ENCODE results near the gene ZNF540.
A peak's percentile ranks its signal among the peaks of the same experiment; 100 is the strongest.

The ZNF540 gene

DNA sequence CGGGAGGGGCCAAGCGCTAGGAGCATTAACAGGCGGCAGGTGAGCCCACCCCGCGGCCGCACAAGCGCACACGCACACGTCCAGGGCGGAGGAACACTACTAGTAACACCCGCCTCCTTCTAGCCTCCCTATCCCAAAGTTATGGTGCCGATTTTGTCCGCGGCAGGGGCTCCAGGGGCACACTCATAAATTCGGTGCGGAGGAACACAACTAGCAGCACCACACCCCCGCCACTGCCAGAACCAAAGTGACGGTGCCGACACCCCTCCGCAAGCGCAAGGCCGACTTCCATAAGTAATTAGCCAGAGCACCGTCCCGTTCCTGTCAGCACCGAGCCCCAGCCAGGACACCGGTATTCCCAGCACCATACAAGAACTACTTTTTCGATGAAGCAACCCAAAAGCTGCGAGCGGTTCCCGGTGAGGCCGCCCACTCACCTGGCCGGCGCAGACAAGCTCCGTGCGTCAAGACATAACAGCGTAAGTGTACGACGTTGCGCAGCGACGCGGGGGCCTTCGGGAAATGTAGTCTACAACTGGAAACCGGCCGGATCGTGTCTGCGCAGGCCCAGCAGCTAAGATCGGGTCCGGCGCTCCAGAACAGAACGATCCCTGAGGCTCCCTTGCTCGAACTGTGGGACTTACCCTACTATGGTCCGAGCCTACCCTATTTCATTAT, at the start of gene ZNF540, which contains the start of gene ZNF571:
Gene ZNF540 (plus strand): TSS at position 573 of the 678 bp plus-strand sequence. CDS start 3,572 bp downstream, outside the sequence.
Gene ZNF571 (minus strand): TSS at position 489 of the 678 bp plus-strand sequence. CDS start 8,116 bp downstream, outside the sequence.
- TF ChIP-seq, protein P1, sequence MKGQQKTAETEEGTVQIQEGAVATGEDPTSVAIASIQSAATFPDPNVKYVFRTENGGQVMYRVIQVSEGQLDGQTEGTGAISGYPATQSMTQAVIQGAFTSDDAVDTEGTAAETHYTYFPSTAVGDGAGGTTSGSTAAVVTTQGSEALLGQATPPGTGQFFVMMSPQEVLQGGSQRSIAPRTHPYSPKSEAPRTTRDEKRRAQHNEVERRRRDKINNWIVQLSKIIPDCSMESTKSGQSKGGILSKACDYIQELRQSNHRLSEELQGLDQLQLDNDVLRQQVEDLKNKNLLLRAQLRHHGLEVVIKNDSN (IDR thresholded peaks at IDR 0.05) = 0 out of 2 replicates have a peak, but pooled peaks have one; percentile 3
- TF ChIP-seq MAX (IDR thresholded peaks at IDR 0.05) (no peak; the same call in 1 of the 2 replicates), TAF1 (IDR thresholded peaks at IDR 0.05; ENCODE audit: low read depth) (peak; percentile 49; the same call in 1 of the 2 replicates), YY1 (IDR thresholded peaks at IDR 0.05; ENCODE audit: low read depth) (peak; percentile 65), TEAD4 (IDR thresholded peaks at IDR 0.05) (0 out of 2 replicates have a peak, but pooled peaks have one; percentile 4), EP300 (IDR thresholded peaks at IDR 0.05; ENCODE audit: borderline replicate concordance) (no peak), ZBTB7A (IDR thresholded peaks at IDR 0.05; ENCODE audit: low read depth) (no peak), FOXM1 (IDR thresholded peaks at IDR 0.05; ENCODE audit: borderline replicate concordance, low read depth) (no peak), REST (IDR thresholded peaks at IDR 0.05; ENCODE audit: low read depth) (no peak), TCF12 (IDR thresholded peaks at IDR 0.05; ENCODE audit: low read depth) (peak; percentile 43; the same call in 1 of the 2 replicates), EGR1 (IDR thresholded peaks at IDR 0.05) (peak; percentile 95), CREB1 (IDR thresholded peaks at IDR 0.05; ENCODE audit: low read depth) (peak; percentile 57), RAD21 (IDR thresholded peaks at IDR 0.05; ENCODE audit: low read depth) (no peak), CEBPB (IDR thresholded peaks at IDR 0.05) (peak; percentile 65), NFIC (IDR thresholded peaks at IDR 0.05) (no peak)

DNA sequence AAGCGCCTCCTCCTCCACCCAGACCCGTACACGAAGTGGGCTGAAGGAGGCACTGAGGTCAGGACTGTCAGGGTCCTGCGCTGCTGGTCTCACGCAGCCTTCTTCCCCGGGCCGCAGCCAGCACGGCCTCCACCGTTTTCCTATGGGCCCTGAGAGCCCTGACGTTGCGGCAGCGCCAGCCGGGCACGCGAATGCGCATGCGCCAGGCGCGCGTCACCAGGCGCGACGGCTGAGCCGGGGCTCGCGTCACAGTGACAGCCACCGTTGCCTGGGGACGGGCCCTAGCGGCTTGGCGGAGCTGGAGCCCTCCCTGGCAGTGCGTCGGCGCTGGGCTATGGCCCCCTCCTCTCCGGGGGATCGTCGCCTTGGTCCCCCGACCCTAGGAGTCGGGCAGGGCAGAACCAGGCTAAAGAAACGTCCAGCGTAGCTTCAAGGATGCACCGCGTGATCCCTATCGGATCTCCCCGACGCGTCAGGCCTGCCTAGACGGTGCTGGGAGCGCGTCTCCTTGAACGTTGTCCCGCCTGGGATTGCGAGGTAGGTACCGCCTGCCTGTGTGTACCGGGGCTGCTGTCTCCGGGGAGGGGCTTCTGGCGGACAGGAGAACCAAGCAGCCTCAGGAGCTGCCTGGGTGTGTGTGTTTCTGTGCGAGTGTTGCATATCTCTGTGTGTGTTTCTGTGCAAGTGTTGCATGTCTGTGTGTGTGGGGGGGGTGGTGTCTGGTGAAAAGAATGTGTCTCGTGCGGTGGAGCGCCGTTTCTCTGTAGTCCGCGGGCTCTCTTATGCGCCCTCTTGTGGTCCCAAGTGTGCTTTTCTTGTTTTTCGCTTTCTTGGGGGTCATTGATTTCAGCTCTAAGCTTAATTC, 43.3 kb upstream of the ZNF540 start:
- TF ChIP-seq TAF1 (IDR thresholded peaks at IDR 0.05; ENCODE audit: low read depth) (no peak), NFIC (IDR thresholded peaks at IDR 0.05) (no peak), ZBTB7A (IDR thresholded peaks at IDR 0.05; ENCODE audit: low read depth) (no peak), EP300 (IDR thresholded peaks at IDR 0.05; ENCODE audit: borderline replicate concordance) (no peak), TEAD4 (IDR thresholded peaks at IDR 0.05) (no peak), CEBPB (IDR thresholded peaks at IDR 0.05) (no peak), MAX (IDR thresholded peaks at IDR 0.05) (no peak), CREB1 (IDR thresholded peaks at IDR 0.05; ENCODE audit: low read depth) (no peak), EGR1 (IDR thresholded peaks at IDR 0.05) (no peak)
- TF ChIP-seq, protein P1 (IDR thresholded peaks at IDR 0.05) = no peak

- no peak for TF ChIP-seq EP300 (IDR thresholded peaks at IDR 0.05; ENCODE audit: borderline replicate concordance)
- TF ChIP-seq TAF1 (IDR thresholded peaks at IDR 0.05; ENCODE audit: low read depth) = no peak
Observed at GRCh38 chr19:37563518-37563917, 31.2 kb upstream of the ZNF540 start.

DNA sequence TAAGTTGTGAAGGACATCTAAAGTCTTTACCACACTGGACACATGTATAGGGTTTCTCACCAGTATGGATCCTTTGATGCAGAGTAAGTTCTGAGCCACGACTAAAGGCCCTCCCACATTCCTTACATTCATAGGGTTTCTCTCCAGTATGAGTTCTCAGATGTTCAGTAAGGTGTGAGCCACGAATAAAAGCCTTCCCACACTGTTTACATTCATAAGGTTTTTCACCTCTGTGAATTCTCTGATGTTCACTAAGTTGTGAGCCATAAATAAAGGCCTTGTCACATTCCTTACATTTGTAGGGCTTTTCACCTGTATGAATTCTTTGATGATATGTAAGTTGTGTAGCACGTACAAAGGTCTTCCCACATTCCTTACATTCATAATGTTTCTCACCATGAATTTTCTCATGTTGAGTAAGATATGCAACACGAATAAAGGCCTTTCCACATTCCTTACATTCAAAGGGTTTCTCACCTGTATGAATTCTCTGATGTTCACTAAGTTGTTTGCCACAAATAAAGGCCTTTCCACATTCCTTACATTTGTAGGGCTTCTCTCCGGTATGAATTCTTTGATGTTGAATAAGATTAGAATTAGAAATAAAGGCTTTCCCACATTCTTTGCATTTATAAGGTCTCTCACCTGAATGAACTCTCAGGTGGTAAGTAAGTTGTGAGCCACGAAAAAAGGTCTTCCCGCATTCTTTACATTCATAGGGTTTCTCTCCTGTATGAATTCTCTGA, 29.9 kb upstream of the ZNF540 start:
- TF ChIP-seq TCF12 (IDR thresholded peaks at IDR 0.05; ENCODE audit: low read depth) (no peak), EGR1 (IDR thresholded peaks at IDR 0.05) (no peak), CEBPB (IDR thresholded peaks at IDR 0.05) (no peak), REST (IDR thresholded peaks at IDR 0.05; ENCODE audit: low read depth) (no peak)

DNA sequence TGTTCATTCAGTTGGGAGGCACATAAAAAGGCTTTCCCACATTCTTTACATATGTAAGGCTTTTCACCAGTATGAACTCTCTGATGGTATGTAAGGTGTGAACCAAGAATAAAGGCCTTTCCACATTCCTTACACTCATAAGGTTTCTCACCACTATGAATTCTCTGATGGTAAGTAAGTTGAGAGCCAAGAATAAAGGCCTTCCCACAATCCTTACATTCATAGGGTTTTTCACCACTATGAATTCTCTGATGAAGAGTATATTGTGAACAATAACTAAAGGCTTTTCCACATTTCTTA, 29.4 kb upstream of the ZNF540 start:
- no peak for TF ChIP-seq TEAD4 (IDR thresholded peaks at IDR 0.05)
- TF ChIP-seq MAX (IDR thresholded peaks at IDR 0.05) = no peak
- no peak for TF ChIP-seq ZBTB7A (IDR thresholded peaks at IDR 0.05; ENCODE audit: low read depth)
- no peak for TF ChIP-seq REST (IDR thresholded peaks at IDR 0.05; ENCODE audit: low read depth)
- no peak for TF ChIP-seq CREB1 (IDR thresholded peaks at IDR 0.05; ENCODE audit: low read depth)
- no peak for TF ChIP-seq FOXM1 (IDR thresholded peaks at IDR 0.05; ENCODE audit: borderline replicate concordance, low read depth)
- no peak for TF ChIP-seq CEBPB (IDR thresholded peaks at IDR 0.05)
- TF ChIP-seq RAD21 (IDR thresholded peaks at IDR 0.05; ENCODE audit: low read depth) = no peak
- TF ChIP-seq TCF12 (IDR thresholded peaks at IDR 0.05; ENCODE audit: low read depth) = no peak
- no peak for TF ChIP-seq TAF1 (IDR thresholded peaks at IDR 0.05; ENCODE audit: low read depth)
- TF ChIP-seq, protein P1 (IDR thresholded peaks at IDR 0.05) = no peak
- TF ChIP-seq EGR1 (IDR thresholded peaks at IDR 0.05) = no peak
- TF ChIP-seq YY1 (IDR thresholded peaks at IDR 0.05; ENCODE audit: low read depth) = no peak
- TF ChIP-seq NFIC (IDR thresholded peaks at IDR 0.05) = no peak
- TF ChIP-seq EP300 (IDR thresholded peaks at IDR 0.05; ENCODE audit: borderline replicate concordance) = no peak
